Daoy (cell line): ENCODE results near the gene PBRM1. TPM values are rescaled to one million over a fixed set of nuclear protein-coding genes. Genes with fewer than 3 reads are reported as not detected.

ENCODE experiments used
- DNase-seq: peaks from one replicate; pipeline ENCODE4 v3.0.0-alpha.2; 2015; ENCODE audit warnings: low read depth
- total RNA-seq: library from RNA; depleted of rRNA; stranded (reverse); fragments of >200 nt; shearing (Covaris generic); gene quantifications from 2 replicates; pipeline ENCODE4 v1.2.3, GENCODE V29; 2014

Gene PBRM1
- total RNA-seq, 1 experiment from 2014 or later = 36.7 TPM

DNA sequence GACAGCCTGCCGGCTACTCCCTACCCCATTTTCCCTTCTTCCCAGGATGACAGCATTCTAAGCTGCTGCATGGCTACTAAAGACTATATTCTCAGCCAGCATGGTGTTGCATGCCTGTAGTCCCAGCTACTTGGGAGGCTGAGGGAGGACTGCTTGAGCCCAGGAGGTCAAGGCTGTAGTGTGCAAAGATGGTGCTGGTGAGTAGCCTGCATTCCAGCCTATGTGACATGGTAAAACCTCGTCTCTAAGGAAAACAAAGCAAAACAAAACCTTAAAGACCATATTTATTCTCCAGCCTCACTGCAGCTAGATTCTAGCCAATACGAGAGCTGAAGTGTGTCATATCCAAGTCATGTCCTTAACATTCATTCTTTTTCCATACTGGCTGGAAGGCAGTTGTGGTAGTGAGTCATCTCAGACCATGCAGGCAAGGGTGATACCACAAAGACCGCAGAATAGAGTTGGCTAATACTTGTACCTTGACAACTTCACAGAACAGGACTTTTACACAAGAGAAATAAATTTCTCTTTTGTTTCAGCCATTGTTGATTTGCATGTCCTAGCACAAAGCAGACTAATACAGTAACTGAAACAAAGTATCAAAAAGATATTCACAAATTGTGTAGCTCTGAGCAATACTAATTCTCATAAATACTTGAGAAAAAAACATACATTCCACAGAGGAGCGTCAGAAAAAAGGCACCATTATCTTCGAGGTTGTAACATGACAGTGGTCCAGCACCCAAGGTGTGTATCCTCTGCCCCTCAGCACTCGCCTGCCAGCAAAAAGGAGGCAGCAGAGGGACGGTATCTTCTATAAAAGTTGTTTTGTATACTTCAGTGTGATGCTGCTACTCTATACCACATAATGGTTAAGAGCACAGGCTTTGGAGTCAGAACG lies 14.8 kb downstream of the PBRM1 start:
- peak; percentile 95 for DNase-seq

- DNase-seq = no peak
These were observed 22.6 kb downstream of the PBRM1 start for GRCh38 chr3:52663098-52663497.

DNA sequence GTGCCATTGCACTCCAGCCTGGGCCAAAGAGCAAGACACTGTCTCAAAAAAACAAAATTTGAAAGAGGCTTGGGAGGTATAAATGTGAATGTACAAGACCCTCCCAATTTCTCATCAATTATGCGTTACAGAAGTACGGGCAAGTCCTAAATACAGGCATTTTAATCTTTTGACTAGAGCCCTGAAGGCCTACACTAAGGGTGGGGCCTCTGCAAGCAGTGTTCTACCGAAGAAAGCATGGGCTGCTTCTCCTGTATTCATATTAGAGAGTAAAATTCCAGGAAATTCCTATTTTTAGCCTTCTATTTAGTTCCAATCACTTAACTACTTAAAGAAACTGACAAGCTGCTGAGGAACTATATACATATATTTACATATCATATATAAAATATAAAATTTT lies 25.7 kb downstream of the PBRM1 start:
- no peak for DNase-seq

GRCh38 chr3:52655895-52656294 lies 29.8 kb downstream of the PBRM1 start:
- no peak for DNase-seq

DNA sequence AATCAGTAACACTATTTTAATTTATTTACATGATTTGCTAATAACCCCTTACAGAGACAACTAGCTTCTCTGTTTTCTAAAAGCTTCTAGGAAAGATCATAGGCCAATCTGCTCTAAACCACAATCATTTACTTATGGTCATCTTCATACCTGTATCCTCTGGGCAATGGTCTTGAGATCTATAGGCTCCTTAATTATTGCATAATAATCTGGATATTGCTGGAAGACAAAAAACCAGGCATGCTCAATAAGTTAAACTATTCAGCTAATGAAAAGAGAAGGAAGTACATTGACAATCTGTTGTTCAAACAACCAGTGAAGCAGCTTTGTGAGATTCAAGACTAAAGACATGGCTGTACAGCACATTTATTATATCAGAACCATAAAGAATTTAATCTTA lies 34.1 kb downstream of the PBRM1 start:
- no peak for DNase-seq

GRCh38 chr3:52650439-52650838 lies 35.3 kb downstream of the PBRM1 start:
- no peak for DNase-seq

DNA sequence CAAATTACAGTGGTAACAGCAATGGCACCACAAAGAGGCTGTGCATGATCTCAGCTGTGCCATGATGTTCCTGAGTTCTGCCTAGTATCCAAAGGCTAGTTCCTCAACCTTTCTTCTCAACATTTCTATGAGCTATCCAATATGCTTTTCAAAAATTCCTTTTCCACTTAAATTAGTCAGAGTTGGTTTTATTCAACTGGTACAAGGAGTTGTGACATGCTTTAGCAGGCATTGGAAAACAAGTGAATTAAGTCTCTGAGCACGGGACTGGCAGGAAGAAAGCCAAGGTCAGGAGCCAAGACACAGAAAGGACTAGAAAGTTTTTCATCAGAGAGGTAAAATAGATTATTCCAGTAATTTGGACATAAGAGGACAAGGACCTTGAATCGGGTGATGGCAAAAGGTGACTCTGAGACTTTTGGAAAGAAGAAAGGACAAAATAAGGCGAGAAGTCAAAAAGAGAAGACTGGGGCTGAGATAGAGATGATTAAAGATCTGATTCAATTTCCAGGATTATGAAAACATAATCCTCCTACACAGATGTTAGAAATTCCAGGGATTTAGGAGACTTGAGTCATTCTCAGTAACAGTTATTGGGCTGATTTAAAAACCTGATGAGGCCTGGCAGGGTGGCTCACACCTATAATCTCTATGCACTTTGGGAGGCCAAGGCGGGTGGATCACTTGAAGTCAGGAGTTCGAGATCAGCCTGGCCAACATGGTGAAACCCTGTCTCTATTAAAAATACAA lies 36.1 kb downstream of the PBRM1 start:
- DNase-seq = no peak

DNA sequence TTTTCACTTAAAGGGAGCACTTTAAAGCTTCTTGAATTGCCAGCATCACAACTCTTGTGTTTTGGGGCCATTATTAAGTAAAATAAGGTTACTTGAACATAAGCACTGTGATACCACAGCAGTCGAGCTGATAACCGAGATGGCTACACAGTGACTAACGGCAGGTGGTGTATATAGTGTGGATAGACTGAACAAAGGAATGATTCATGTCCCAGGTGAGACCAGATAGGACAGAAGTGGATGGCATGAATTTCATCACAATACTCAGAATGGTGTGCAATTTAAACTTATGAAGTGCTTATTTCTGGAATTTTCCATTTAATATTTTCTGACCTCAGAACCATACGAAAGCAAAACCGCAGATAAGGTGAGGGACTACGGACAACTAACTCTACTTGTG lies 40.2 kb downstream of the PBRM1 start:
- DNase-seq = no peak

- DNase-seq = peak; percentile 61
These were observed 49.0 kb downstream of the PBRM1 start for GRCh38 chr3:52636673-52637072.

GRCh38 chr3:52633786-52634185 lies 51.9 kb downstream of the PBRM1 start:
- no peak for DNase-seq

GRCh38 chr3:52625041-52625440 lies 60.7 kb downstream of the PBRM1 start:
- no peak for DNase-seq

DNA sequence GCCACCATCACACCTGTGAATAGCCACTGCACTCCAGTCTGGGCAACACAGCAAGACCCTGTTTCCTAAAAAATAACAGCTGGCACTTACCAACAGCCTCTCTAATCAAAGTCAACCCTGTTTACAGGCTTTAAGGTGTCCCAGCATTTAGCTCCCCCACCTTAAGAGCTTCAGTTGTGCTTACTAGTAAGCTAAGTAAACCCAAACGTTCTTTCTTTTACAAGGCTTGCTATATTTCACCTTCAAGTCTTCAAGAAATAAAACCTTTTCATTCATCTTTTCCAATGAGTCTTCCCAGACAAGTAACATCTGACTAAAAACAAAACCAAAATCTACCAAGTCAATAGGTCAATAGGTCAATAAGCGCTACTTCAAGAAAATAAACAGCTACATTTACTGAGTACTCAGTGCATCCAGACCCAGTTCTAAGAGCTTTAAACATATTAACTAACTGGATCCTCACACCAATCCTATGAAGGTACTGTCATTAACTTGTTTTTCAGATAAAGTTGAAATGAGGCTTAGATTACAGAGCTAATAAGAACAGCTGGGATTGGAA lies 62.4 kb downstream of the PBRM1 start:
- DNase-seq = no peak

DNA sequence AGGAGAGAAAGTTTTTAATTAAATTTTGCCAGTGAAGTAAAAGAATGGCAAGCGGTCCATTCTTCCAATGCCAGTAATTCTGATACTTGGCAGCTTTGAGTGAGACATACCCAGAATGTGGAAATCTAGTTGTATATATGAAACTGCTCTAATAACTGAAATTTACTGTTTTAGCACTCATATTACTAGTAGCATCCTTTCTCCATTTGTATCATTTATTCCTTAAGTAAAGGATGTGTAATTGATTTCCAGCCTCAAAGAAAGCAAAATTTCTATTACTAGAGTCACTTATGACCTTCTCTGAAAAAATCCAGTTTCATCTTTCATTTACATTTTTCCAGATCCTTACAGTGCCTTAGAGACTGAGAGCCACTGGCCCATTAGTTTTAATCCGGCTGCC lies 65.1 kb downstream of the PBRM1 start:
- no peak for DNase-seq

- no peak for DNase-seq
These were observed 70.5 kb downstream of the PBRM1 start for GRCh38 chr3:52615166-52615565.

- DNase-seq = no peak
These were observed 71.0 kb downstream of the PBRM1 start for GRCh38 chr3:52614689-52615088.

GRCh38 chr3:52609316-52609815 lies 76.3 kb downstream of the PBRM1 start:
- no peak for DNase-seq

DNA sequence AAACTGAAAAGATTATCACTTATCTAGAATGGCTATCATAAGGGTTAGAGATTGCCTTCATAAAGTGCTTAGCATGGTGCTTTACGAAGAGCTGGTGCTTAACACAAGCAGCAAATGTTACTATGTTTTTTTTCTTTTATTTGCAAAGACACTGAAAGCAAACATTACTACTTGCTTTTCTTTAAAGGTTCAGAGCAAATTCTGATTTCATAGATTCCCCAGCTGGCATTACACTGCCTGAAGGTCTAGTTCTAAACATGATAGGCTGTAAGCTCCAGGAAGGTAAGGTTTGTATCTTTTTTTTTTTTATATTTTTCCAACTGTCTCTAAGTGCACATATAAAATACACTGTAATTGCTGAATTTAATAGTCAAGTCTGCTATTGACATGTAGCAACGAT lies 77.4 kb downstream of the PBRM1 start:
- no peak for DNase-seq

GRCh38 chr3:52606373-52607085 lies 79.2 kb downstream of the PBRM1 start:
- peak; percentile 15 for DNase-seq

DNA sequence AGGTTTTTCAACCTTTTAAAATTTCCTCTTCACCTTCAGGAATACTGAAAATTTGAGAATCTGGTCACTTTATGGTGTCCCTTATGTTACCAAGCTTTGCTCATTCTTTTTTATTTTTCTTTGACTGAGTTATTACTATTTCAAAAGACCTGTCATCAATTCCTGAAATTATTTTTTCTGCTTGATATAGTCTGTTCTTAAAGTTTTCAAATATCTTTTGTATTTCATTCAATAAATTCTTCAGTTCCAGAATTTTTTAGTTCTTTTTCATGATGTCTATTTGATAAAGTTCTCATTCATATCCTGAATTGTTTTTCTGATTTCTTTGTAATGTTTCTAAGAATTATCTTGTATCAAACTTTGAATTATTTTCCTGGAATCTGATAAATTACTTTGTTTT lies 85.5 kb downstream of the PBRM1 start:
- DNase-seq = no peak

- no peak for DNase-seq
These were observed 89.0 kb downstream of the PBRM1 start for GRCh38 chr3:52596658-52597265.

DNA sequence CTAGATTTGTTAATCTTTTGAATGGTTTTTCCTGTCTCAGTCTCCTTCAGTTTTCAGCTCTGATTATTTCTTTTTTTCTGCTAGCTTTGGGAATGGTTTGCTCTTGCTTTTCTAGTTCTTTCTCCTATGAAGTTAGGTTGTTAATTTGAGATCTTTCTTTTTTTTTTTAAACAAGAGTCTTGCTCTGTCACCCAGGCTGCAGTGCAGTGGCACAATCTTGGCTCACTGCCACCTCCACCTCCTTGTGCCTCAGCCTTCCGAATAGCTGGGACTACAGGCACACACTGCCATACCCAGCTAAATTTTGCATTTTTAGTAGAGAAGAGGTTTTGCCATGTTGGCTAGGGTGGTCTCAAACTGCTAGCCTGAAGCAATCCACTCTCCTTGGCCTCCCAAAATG lies 92.6 kb downstream of the PBRM1 start:
- DNase-seq = no peak
